Cerebellar nuclear complex (tissue), 1 donor: Measurements from ENCODE around the gene BEND6.

ENCODE experiments used
- DNase-seq, 2 experiments: peaks; one replicate each; lab custom pipeline; 2025; lab: John Stamatoyannopoulos, UW

BEND6 gene

GRCh38 chr6:56954403-56955170 is at the start of gene BEND6:
TSS of gene BEND6 (plus strand) at chr6:56955107. CDS start at chr6:56981811, 26,704 bp downstream.
- no peak for DNase-seq

- DNase-seq = no peak
These were observed 49.5 kb upstream of the BEND6 start for GRCh38 chr6:56905378-56905777.

GRCh38 chr6:56906752-56907151 is 48.2 kb upstream of the BEND6 start:
- no peak for DNase-seq

- DNase-seq = no peak
These were observed 45.6 kb upstream of the BEND6 start for GRCh38 chr6:56909115-56909907.

GRCh38 chr6:56911847-56912246 is 43.1 kb upstream of the BEND6 start:
- DNase-seq = no peak

GRCh38 chr6:56913285-56914074 is 41.4 kb upstream of the BEND6 start:
- DNase-seq = peak; percentile 5 to 50

GRCh38 chr6:56914798-56915658 is 39.9 kb upstream of the BEND6 start:
- peak; percentile 72 to 91 for DNase-seq

GRCh38 chr6:56915832-56916231 is 39.1 kb upstream of the BEND6 start:
- DNase-seq = no peak

- no peak for DNase-seq
These were observed 37.9 kb upstream of the BEND6 start for GRCh38 chr6:56916849-56917551.

GRCh38 chr6:56922645-56923044 is 32.3 kb upstream of the BEND6 start:
- DNase-seq = no peak

GRCh38 chr6:56923565-56923964 is 31.3 kb upstream of the BEND6 start:
- no peak for DNase-seq

- DNase-seq = no peak
These were observed 27.1 kb upstream of the BEND6 start for GRCh38 chr6:56927538-56928453.

- DNase-seq = no peak
These were observed 24.1 kb upstream of the BEND6 start for GRCh38 chr6:56930846-56931245.

- DNase-seq = no peak
These were observed 21.9 kb upstream of the BEND6 start for GRCh38 chr6:56932910-56933477.

- no peak for DNase-seq
These were observed 21.3 kb upstream of the BEND6 start for GRCh38 chr6:56933650-56934049.

- no peak for DNase-seq
These were observed 20.0 kb upstream of the BEND6 start for GRCh38 chr6:56934876-56935275.

GRCh38 chr6:56936466-56936865 is 18.4 kb upstream of the BEND6 start:
- no peak for DNase-seq

- no peak for DNase-seq
These were observed 16.2 kb upstream of the BEND6 start for GRCh38 chr6:56938649-56939191.

- DNase-seq = no peak
These were observed 14.4 kb upstream of the BEND6 start for GRCh38 chr6:56940463-56940862.
